ENCODE measurements around the gene IKZF1. TPM values are rescaled to one million over a fixed set of nuclear protein-coding genes. Genes with fewer than 3 reads are reported as not detected.
A peak's percentile ranks its signal among the peaks of the same experiment; 100 is the strongest.

Gene IKZF1
- total and polyA plus RNA-seq, 9 of the 15 experiments (the other 6 are each of a cell fraction or from before 2014, with no cell fraction given), result 12.6 to 85.3 (median 44.7) TPM

DNA sequence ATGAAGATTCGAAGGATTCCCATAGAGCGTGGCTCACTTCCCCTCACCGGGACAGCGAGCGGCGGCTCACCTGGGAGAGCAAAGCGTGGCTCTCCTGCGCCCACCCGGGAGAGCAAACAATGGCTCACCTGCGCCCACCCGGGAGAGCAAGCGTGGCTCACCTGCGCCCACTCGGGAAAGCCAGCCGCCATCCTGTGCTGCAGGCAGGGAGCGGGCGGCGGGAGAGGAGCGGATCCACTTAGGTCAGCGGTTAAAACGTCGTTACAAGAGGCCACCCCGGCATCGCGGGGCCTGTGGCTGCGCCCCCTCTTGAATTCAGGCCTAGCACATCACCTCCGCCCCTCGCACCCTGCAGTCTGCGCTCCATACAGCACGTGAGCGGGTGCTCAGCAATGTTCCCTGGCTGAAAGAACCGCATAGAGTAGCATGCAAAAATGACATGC lies 146.1 kb downstream of the IKZF1 start:
- no TSS peak for BruUV-seq (replicated peaks)
- WGBS (ENCODE audit: insufficient coverage, low coverage, missing lambda C conversion rate), result 94% methylated on average over 25 of the region's 32 CpGs
- peak overlapping the region; percentile 75; the same call in 1 of the 3 replicates for H3K27ac ChIP-seq (ENCODE audit: extremely low read depth, low read depth, low read length)
- peaks cover 25% of the 10 kb centered on the region for H3K79me2 ChIP-seq (ENCODE audit: control insufficient read depth, insufficient read depth, low read length)
- peaks cover 6% of the 10 kb centered on the region in 2 experiments; a peak in 4 of 5 replicates for H3K27me3 ChIP-seq (ENCODE audit: control insufficient read depth in 2 of 2, insufficient read depth in 2 of 2, low read length in 2 of 2)
- peak overlapping the region; percentile 87 for H3K4me2 ChIP-seq (ENCODE audit: insufficient read depth, low read length)
- in situ Hi-C loops (cut with MboI) (loop anchor here (10.0 kb wide), 1 partner anchor 694 kb away; no protein-coding TSS in a partner anchor), intact Hi-C loops (cut with micrococcal nuclease) (no loop called here)
- DNase-seq (ENCODE audit: extremely low read depth in 1 of 4, low spot score in 3 of 4), result no peak
- peaks cover 22% of the 10 kb centered on the region for H3K36me3 ChIP-seq (ENCODE audit: control insufficient read depth, insufficient read depth, low read length)
- H3K4me1 ChIP-seq (replicated peaks in 1 of 2; ENCODE audit: control insufficient read depth in 2 of 2, insufficient read depth in 2 of 2, low read length in 2 of 2), result peaks cover 3 to 12% of the 10 kb centered on the region in 2 experiments; a peak in 4 of 5 replicates
- H3K4me3 ChIP-seq, result peak overlapping the region; percentile 73
- no peaks in the 10 kb centered on the region for H4K20me1 ChIP-seq (replicated peaks; ENCODE audit: control insufficient read depth, insufficient read depth, low read length)
- FAIRE-seq, result no peak
- H3K9me3 ChIP-seq (replicated peaks; ENCODE audit: control insufficient read depth, insufficient read depth, low read depth, low read length), result no peaks in the 10 kb centered on the region
- ChIA-PET POLR2A (interaction anchor here (1.2 to 1.4 kb wide), 2 partner anchors 13 to 84 kb away, joined by 5 read pairs; no protein-coding TSS in a partner anchor), CTCF (ENCODE audit: low intra/inter-chr PET ratio) (no interaction called here)
- ATAC-seq, result no peak
- peak overlapping the region; percentile 76 to 96; a peak in 2 of 4 replicates for H3K9ac ChIP-seq (ENCODE audit: insufficient read depth in 1 of 2, low read depth in 2 of 2, low read length in 2 of 2)
- H2AFZ ChIP-seq (ENCODE audit: low read depth, low read length), result peak overlapping the region; percentile 95
- H3K9me1 ChIP-seq (ENCODE audit: control insufficient read depth, insufficient read depth, low read length), result no peaks in the 10 kb centered on the region
- TF ChIP-seq MBD1 (CRISPR knock-in tag; IDR thresholded peaks at IDR 0.05) (peak; percentile 96), MCM5 (IDR thresholded peaks at IDR 0.05; ENCODE audit: low read depth) (no peak), MYNN (IDR thresholded peaks at IDR 0.05) (0 out of 2 replicates have a peak, but pooled peaks have one; percentile 1), MYNN (CRISPR knock-in tag; IDR thresholded peaks at IDR 0.05) (no peak), NFIX (CRISPR knock-in tag; IDR thresholded peaks at IDR 0.05; ENCODE audit: low read depth) (no peak), ZNF740 (CRISPR knock-in tag; IDR thresholded peaks at IDR 0.05) (0 out of 2 replicates have a peak, but pooled peaks have one; percentile 30), ZNF740 (tag; IDR thresholded peaks at IDR 0.05) (no peak), ATF1 (CRISPR knock-in tag; IDR thresholded peaks at IDR 0.05) (no peak), ATF1 (tag; IDR thresholded peaks at IDR 0.05) (peak; percentile 82), DMBX1 (CRISPR knock-in tag; IDR thresholded peaks at IDR 0.05; ENCODE audit: borderline replicate concordance) (peak; percentile 1; the same call in 1 of the 2 replicates), CREB1 (IDR thresholded peaks at IDR 0.05) (no peak), CREB1 (CRISPR knock-in tag; IDR thresholded peaks at IDR 0.05) (no peak), CBX3 (IDR thresholded peaks at IDR 0.05; ENCODE audit: borderline replicate concordance in 1 of 2, low read length in 2 of 2) (no peak), SMAD1 (IDR thresholded peaks at IDR 0.05; ENCODE audit: low read depth, low read length, partially characterized antibody) (no peak)
- TF ChIP-seq, protein P1, sequence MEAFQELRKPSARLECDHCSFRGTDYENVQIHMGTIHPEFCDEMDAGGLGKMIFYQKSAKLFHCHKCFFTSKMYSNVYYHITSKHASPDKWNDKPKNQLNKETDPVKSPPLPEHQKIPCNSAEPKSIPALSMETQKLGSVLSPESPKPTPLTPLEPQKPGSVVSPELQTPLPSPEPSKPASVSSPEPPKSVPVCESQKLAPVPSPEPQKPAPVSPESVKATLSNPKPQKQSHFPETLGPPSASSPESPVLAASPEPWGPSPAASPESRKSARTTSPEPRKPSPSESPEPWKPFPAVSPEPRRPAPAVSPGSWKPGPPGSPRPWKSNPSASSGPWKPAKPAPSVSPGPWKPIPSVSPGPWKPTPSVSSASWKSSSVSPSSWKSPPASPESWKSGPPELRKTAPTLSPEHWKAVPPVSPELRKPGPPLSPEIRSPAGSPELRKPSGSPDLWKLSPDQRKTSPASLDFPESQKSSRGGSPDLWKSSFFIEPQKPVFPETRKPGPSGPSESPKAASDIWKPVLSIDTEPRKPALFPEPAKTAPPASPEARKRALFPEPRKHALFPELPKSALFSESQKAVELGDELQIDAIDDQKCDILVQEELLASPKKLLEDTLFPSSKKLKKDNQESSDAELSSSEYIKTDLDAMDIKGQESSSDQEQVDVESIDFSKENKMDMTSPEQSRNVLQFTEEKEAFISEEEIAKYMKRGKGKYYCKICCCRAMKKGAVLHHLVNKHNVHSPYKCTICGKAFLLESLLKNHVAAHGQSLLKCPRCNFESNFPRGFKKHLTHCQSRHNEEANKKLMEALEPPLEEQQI (IDR thresholded peaks at IDR 0.05), result 0 out of 2 replicates have a peak, but pooled peaks have one; percentile 21
- TF ChIP-seq, protein P2, sequence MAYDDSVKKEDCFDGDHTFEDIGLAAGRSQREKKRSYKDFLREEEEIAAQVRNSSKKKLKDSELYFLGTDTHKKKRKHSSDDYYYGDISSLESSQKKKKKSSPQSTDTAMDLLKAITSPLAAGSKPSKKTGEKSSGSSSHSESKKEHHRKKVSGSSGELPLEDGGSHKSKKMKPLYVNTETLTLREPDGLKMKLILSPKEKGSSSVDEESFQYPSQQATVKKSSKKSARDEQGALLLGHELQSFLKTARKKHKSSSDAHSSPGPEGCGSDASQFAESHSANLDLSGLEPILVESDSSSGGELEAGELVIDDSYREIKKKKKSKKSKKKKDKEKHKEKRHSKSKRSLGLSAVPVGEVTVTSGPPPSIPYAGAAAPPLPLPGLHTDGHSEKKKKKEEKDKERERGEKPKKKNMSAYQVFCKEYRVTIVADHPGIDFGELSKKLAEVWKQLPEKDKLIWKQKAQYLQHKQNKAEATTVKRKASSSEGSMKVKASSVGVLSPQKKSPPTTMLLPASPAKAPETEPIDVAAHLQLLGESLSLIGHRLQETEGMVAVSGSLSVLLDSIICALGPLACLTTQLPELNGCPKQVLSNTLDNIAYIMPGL (CRISPR knock-in tag; IDR thresholded peaks at IDR 0.05), result no peak
